HuH-7 (cell line): ENCODE measurements around the gene NPTXR.

ENCODE experiments used
- DNase-seq: peaks from one replicate; pipeline ENCODE4 v3.0.0; 2011; ENCODE audit warnings: low spot score

The NPTXR gene

DNA sequence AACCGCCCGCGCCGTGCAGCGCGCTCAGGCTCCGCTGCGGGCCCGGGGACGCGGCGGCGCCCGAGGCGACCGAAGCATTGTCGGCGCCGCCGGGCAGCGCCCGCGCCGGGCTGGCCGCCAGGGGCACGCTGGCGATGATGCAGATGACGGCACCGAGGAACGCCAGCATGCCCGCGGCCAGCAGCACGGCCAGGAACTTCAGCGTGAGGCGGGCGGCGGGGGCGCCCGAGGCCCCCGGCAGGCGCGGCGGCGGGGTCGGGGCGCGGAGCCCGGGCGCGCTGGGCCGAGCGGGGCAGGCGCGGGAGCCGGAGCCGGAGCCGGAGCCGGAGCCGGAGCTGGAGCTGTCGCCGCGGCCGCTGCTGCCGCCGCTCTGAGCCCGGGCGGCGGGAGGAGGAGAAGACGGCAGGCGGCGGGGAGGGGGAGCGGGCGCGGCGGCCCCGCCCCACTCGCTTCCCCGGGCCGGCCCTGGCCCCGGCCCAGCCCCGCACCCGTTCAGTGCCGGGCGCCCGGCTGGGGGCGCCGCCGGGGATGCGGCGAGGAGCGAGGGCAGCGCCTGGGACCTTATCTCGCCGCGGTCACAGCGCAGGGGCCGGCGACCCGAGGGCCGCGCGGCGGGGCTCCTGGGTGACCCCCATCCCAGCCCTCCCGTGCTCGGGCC lies at the start of gene NPTXR:
Gene NPTXR (minus strand): TSS at position 372 of the 658 bp plus-strand sequence.
- peak; percentile 75 for DNase-seq

DNA sequence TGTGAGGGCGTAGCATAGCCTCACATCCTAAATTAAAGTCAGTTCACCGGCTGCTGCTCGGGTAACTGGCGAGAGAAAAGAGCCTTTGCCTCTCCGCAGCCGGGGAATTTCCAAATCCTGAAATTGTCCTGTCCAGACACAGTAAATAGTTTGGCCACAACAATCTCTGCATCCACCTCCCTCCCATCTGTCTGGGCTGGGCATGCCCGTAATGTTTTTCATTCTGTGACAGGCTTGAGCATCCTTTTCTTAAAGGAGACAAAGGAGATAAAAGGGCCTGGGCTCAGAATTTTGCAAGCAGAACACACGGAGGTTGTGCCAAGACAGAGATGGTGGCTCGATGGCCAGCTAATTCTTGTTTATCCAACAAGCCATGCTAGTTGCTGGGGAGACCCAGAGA lies 47.4 kb upstream of the NPTXR start:
- DNase-seq, result no peak

DNA sequence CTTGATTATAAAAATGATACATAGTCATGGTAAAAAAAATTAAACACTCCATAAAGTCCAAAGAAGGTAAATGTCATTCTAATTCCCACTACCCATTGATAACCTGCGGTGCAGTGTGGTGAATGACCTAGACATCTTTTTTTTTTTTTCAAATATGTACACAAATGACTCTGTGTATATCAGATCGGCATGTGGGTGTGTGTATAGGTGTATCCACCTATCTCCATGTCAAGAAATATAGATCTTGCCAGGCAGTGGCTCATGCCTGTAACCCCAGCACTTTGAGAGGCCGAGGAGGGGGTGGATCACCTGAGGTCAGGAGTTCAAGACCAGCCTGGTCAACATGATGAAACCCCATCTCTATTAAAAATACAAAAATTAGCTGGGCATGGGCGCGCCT lies 46.5 kb upstream of the NPTXR start:
- no peak for DNase-seq

DNA sequence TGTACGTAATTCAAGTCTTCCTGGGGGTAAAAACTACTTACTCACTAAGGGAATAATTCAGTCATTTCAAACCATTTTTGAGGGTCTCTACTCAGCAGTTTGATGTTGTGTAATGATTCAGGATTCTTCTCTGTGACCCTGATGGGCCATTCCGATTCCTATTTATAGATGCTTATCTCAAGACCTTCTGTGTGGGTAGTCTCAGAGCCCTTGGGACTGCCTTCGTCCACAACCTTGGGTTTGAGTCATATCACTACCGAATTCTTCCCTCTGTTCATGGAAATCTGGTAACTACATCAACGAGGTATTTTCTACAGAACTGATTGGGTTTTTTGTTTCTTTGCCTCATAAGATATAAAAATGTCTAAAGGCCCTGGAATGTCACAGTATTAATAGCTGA lies 42.5 kb upstream of the NPTXR start:
- no peak for DNase-seq

DNA sequence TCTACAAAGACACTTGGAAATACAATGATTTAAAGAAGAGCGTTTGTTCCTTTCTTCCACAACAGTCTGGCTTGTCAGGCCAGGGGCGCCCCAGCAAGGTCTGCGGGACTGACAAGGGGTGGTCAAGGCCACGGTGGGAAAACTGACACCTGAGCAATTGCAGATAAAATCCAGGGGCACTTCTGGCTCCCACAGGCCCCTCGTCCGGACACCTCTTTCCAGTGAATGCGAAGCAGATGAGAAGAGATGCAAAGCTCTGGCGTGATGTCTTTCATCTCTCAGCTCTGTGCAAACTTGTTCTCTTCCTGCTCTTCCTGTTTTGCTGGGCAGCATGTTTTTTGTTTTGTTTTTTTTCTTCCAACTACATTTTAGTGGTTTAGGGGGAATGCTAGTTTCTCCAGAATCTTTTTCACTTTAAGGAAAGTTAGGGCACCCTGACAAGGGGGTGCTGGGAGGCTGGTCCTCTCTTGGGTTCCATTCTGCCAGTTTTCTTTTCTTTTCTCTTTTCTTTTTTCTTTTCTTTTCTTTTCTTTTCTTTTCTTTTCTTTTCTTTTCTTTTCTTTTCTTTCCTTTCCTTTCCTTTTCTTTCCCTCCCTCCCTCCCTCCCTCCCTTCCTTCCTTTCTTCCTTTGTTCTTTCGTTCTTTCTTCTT lies 39.3 kb upstream of the NPTXR start:
- DNase-seq, result no peak

DNA sequence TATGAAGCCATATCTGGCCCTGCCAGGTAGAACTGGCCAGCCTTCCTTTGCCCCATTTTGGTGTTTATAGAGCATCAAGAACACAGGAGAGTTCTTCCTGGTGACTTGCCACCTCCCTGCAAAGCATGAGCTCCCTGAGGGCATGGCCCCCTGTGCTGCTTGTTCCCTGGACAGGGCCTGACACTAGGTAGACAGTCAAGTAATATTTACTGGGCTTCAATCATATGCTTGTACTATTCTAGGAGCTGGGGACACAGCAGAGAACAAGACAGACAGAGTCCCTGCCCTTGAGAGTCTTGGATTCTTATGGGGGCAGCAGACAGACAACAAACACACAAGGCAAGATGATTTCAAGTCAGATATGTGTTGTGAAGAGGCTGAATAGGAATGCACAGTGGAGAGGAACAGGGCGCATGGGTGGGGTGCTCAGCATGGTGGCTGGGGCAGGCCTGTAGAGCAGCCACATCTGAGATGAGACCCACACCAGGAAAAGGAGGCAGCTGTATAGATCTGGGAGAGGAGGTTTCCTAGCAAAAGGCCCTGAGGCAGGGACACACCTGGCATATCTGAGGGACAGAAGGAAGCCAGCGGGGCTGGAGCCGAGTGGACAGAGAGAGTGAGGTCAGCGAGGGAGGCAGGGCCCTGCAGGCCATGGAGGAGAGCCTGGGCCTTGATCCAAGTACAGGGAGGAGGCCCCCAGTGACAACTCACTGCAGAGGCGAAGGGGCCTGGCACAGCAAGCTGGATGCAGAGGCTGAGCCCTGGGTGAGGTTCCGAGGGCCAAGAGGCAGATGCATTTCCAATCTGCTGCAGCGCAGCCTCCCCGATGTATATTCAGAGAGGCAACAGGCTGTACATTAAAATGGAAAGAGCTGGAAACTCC lies 38.4 kb upstream of the NPTXR start:
- no peak for DNase-seq

DNA sequence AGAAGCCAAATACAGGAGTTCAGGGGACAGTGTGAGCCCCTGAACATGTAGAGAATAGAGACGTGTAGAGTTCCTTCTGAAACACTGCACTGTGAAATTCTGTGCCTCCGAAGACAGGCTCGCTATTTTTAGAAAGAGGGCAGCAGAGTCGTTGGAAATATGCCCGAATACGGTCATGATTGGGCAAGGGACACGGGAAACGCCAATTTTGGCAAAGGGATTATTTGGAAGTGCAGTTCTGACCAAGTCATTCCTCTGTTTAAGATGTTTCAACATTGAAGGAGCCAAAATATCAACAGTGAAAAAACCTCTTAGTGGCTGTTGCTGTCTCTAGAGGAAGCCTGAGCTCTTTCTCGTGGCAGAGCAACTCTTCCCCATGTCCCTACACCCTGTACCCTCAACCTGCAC lies 37.6 kb upstream of the NPTXR start:
- no peak for DNase-seq

DNA sequence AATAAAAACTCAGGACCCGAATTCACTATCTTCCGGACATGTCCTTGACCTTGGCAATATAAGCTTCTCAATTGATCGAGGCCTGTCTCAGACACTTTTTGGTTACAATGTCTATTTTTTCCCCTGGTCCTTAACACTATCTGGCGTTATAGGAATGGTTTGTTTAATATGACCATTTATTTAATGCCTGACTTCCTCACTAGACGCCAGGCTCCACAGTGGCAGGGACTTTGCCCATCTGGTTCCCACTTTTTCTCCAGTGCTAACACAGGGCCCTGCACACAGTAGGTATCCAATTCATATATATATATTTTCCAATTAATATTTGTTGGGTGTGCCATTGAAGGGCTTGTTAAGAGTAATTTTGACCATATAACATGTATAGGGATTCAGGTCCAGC lies 36.1 kb upstream of the NPTXR start:
- no peak for DNase-seq

DNA sequence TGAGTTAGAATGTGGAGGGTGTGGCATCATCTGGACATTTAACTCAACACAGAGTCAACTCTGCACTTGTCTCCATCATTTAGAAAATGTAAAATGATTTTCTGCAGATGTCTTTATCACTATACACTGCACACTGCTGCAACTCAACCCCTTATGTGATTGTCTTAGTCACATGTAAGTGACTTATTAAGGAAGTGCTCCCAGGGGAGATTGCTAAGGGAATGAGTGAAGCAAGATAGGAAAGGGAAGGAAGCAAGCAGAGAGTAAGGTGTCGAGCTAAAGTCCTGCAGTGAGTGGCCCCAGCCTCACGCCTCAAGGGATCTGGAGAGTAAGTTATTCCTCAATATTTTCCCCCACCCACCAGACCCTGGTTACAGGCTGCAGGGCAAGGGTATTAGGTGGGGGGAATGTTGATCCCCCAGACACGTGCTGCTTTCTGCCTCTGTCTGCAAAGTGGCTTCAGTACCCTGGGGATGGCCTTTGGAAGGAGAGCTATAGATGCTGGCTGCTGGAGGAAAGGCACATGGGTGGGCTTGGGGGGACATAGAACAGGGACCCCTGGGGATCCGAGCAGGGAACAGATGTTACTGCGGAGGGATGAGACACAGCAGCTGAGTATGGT lies 35.4 kb upstream of the NPTXR start:
- DNase-seq, result no peak

DNA sequence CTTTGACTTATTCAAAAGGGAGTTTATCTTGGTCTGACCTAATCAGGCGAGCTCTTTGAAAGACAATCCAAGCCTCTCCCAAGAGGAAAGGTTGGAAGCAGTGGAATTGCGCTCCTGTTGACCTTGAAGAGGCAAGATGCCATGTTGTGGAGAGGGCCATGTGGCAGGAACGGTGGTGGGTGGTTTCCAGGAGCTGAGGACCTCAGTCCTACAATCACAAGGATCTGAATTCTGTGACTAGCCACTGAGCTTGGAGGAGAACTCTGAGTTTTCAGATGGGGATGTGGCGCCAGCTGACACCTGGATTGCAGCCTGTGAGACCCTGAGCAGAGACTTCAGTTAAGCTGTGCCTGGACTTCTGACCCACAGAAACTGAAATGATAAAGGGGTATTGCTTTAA lies 34.2 kb upstream of the NPTXR start:
- no peak for DNase-seq

DNA sequence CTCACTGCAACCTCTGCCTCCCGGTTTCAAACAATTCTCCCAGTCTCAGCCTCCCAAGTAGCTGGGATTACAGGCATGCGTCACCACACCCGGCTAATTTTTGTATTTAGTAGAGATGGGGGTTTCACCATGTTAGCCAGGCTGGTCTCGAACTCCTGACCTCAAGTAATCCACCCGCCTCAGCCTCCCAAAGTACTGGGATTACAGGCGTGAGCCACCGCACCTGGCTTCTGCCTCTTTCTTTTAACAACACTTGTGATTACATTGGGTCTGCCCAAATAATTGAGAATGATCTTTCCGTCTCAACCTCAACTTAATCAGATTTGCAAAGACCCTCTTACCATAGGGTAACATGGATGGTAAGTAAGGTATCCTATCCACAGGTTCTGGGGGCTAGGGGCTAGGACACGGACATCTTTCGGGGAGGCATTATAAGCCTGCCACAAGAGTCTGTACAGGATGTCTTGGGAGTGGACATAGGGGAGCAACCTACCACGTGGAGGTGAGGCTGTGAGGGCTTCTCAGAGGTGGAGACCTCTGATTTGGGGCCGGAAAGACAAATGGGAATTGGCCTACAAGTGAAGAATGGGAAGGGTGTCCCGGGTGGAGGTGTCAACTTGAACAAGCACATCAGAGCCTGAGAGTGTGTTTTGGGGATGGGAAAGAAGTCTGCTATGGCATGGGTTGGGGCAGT lies 30.8 kb upstream of the NPTXR start:
- no peak for DNase-seq

DNA sequence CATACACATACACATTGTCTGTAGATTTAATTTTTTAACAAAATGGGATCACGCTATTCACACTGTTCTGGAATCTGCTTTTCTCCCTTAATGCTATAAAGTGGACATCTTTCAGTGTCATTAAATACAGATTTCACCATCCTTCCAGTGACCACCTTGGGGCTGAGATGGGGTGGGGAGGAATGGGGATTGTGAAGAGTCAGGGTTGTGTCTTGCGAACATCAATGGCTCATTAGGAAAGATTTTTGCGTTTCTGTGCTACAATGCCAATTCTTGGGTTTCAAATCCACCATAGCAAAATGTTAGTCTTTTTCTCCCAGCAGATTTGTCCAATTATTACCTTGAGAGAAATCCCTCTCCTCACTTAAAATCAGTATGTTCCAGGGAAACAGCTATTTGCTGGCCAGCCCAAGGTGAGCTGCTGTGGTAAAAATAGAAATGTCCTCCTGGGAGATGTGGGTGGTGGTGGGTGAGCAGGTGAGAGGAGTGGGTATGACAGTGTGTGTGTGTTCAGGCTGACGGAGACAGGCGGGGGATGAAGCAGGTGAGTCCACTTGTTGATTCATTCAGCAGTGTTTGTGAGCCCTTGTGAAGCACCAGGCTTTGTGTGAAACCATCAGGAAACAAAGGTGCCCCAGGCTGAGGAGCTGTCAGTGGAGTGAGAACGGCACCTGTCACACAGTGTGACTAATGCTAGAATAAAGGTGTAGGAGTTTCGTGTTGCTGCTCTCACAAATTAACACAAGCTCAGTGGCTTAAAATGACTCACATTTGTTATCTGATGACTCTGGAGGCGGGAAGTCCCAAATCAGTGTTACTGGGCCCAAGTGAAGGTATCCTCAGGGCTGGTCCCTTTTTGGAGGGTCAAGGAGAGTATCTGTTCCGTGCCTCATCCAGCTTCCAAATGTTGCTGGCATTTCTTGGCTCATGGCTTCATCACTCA lies 29.9 kb upstream of the NPTXR start:
- DNase-seq, result no peak

DNA sequence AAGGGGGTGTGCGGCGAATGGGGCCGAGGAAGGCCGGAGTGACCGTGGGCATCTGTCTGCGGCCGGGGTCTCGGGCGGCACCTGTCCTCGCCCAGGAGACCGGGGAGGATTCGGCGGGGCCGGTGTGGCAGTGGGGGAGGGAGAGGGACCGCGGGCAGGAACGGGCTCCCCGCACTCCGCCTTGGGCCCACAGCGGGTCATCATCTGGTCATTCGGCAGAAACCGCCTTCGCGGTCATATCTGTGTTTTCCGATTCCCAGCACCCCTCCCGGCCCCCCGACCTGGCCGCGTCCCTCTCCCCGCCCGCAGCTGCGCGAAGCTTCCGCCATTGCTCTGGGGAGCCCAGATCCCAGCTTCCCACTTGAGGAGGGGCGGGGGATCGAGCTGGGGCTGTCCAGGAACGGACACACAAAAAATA lies 29.0 kb upstream of the NPTXR start:
- peak; percentile 73 for DNase-seq

DNA sequence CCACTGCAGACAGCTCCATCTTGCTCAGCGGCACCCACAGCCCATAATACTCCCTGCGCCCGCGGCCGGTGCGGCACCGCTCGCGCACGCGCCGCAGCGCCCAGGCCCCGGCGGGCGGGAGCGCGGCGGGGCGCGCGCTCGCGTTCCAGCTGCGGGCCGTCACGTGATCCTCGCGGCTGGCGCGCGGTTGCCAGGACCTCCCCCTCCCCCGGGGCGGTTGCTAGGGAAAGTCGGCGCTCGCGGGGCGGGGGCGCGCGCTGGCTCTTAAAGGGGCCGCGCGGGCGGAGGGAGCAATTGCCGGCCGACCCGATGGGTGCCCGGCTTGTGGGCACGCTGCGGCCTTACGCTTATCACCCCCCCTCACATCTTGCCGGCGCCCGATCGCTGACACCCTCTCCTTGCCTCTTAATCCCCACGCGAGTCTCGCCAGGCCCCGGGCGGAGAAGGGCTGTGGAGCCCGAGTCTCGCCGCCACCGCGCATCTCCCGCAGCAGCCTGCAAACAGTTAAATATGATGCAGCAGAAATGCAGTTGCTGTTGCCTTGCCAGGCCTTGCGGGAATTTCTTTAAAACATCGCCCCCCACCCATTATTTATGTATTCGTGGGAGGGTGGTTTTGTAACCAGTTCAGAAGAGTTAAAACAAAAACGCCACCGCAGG lies 28.5 kb upstream of the NPTXR start, which contains the start of gene CBX6:
Gene CBX6 (minus strand): TSS at position 45 of the 659 bp plus-strand sequence. CDS start 26 bp downstream, at position 19.
- peak; percentile 99 for DNase-seq

DNA sequence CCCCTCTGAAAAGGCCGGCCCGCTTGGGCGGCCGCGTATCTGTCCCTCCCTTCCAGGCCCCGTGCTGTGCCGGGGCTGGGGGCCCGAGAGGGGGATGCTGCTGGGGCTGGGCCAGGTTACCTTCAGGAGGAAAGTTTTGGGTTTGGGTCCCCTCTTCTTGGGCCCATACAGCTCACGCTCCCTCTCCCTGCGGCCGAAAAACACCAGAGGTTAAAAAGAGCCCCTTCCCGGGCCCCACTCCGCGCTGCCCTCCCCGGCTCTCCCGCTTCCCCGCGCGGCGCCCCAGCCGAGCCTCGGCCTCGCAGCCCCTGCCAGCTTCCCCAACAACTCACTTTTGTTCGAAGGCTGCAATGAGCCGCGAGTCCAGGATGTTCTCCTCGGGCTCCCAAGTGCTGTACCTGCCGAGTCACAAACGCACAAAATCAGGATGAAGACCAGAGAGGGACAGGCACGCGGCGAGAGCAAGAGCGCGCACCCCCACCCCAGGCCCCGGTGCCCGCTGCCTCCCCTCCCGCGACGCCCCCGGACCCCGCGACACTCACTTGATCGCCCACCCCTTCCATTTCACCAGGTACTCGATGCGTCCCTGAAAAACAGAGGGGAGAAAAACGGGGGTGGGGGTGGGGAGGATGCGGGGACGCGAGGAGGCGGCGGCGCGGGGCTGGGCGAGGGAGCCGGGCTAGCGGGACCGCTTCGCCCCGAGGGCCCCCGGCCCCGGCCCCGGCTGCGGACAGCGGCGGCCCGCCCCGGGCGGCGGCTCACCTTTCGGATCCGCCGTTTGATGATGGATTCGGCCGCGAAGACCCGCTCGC lies 27.7 kb upstream of the NPTXR start:
- no peak for DNase-seq

DNA sequence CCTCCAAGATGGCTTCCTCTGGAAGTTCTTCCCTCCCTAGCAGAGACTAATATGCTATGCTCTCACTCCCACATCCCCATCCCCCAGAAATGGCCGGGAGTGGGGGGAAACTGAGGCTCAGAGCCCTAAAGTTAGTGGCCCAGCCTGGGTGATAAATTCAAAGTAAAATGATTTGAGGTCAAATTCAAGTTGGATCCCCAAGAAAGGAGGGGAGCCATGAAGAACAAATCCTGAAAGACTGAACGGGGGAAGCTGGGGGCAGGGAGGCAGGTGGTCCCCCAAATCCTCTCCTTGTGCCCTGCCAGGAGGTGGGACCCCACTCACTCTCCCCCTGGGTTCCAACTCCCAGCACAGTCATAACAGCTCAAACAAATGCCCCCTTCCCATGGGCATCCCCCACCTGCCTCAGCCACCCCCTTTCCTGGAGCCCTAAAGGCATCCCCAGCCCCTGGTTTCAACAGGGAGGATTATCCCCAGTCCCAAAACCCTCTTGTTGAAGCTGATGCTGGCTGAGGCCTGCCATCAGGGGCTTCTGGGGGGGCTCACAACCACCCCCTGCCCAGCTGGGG lies 27.0 kb upstream of the NPTXR start:
- DNase-seq, result no peak

DNA sequence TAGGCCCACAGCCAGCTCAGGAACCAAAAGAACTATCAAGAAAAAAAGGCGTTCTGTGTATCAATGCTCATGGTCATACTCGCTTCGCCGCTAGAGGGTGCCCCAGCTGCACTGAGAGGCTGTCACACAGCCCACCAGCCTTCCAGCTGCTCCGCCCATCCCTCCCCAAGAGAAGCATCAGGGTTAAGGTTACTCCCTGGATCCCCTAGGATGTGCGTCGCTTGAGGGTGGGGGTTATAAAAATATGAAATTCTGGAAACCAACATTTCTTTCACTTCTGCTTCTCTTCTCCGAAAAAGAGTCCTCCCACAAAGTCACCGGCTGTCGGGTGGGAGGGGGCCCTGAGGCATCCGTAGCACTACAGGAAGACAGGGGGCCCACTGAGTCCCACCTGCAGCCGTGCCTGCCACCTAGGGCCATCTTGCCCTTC lies 26.5 kb upstream of the NPTXR start:
- peak; percentile 88 for DNase-seq

DNA sequence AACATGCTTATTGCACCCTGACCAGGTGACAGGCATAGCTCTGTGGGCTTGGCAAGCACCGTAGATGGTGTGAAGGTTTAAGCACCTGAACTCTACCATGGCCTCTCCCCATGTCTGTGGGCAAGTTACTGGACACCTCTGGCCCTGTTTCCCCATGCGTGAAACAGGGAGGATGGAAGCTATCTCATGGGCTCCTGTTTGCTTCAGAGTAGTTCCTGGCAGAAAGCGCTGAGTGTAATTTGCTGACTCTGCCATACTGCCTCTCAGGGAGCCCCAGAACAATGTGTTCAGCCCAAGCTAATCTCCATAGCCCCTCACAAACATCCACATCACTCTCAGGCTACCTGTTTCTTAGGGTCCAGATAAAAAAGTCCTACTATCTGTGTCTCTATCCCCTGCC lies 25.8 kb upstream of the NPTXR start:
- no peak for DNase-seq

DNA sequence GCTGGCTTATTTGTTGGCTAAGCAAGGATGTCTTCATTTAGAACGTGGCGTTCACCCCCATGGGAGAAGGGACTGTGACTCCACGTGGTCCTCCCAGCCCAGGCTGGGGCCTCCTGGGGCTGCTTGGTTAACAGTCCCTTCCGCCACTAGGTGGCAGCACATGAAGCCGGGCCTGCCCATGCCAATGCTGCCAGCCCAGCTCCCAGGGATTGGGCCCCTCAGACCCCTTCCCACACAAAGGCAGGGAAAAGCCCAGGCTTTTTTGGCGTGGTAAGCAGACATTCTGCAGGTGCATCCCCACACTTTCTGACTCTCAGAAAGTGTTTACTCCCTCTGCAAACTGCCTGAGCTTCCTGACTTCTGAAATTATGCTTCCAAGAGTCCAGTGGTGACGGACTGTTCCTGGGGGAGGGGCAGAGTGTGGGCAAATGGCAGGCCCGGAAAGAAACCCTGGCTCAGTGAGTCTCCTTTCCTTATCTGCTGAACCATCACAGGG lies 25.1 kb upstream of the NPTXR start:
- DNase-seq, result peak; percentile 95
